Caco-2 (cell line): ENCODE data around the gene FBH1. TPM values are rescaled to one million over a fixed set of nuclear protein-coding genes. Genes with fewer than 3 reads are reported as not detected.

ENCODE experiments used
- BruUV-seq: library from RNA; stranded (reverse); fragments of 400-500 nt; replicated peaks from 2 replicates; lab custom pipeline; 2021; lab: Mats Ljungman, UMichigan
- CTCF ChIA-PET: fragments of 300-600 bp; sonication (Branson Sonifier 250); formaldehyde crosslinking; loops from one replicate; lab custom pipeline; 2022; ENCODE audit warnings: antibody characterized with exemption; lab: Charles Lee
- POLR2A ChIA-PET: fragments of 300-600 bp; sonication (Branson Sonifier 250); formaldehyde crosslinking; loops from one replicate; lab custom pipeline; 2022; ENCODE audit warnings: antibody characterized with exemption; lab: Charles Lee
- DNase-seq, 2 experiments: peaks; one replicate each; pipeline versions ENCODE4 v3.0.0 to v3.0.0-alpha.2; 2020 to 2022
- H3K27me3 ChIP-seq: replicated peaks from 2 replicates; pipeline ENCODE4 v1.6.0; 2011; ENCODE audit warnings: low read length; ENCODE audit not compliant: control insufficient read depth, insufficient read depth
- H3K36me3 ChIP-seq: 2 replicates; pipeline ENCODE4 v1.5.1; 2011; ENCODE audit warnings: low read length; ENCODE audit not compliant: control insufficient read depth, insufficient read depth
- H3K4me1 ChIP-seq: fragments of 250-450 bp; sonication (Bioruptor Pico); 2 replicates; pipeline ENCODE4 v1.5.1; 2020; ENCODE audit warnings: mild to moderate bottlenecking
- H3K4me3 ChIP-seq: 2 replicates; pipeline ENCODE4 v1.5.1; 2011; ENCODE audit warnings: low read depth, mild to moderate bottlenecking, control low read depth, low read length
- H3K9me3 ChIP-seq: fragments of 250-450 bp; sonication (Bioruptor Pico); 2 replicates; pipeline ENCODE4 v1.5.1; 2020; ENCODE audit warnings: mild to moderate bottlenecking, moderate library complexity
- H3K27ac Mint-ChIP-seq: one replicate; pipeline ENCODE4 v1.8.0; 2022; ENCODE audit warnings: mixed read lengths; ENCODE audit not compliant: unreplicated experiment
- H3K27me3 Mint-ChIP-seq: one replicate; pipeline ENCODE4 v1.8.0; 2022; ENCODE audit warnings: mixed read lengths; ENCODE audit not compliant: insufficient read depth, unreplicated experiment
- H3K36me3 Mint-ChIP-seq: one replicate; pipeline ENCODE4 v1.8.0; 2022; ENCODE audit warnings: mild to moderate bottlenecking, mixed read lengths; ENCODE audit not compliant: insufficient read depth, unreplicated experiment
- H3K4me1 Mint-ChIP-seq: one replicate; pipeline ENCODE4 v1.8.0; 2022; ENCODE audit warnings: low read depth, mixed read lengths; ENCODE audit not compliant: unreplicated experiment
- H3K4me3 Mint-ChIP-seq: one replicate; pipeline ENCODE4 v1.8.0; 2022; ENCODE audit warnings: mild to moderate bottlenecking, moderate library complexity, mixed read lengths; ENCODE audit not compliant: unreplicated experiment
- H3K9me3 Mint-ChIP-seq: one replicate; pipeline ENCODE4 v1.8.0; 2022; ENCODE audit warnings: mixed read lengths; ENCODE audit not compliant: unreplicated experiment
- CTCF ChIP-seq, 2 experiments: fragments of 200-600 bp in 1 of 2; IDR thresholded peaks; 1 replicate in 1 of 2; 2 replicates in 1 of 2; pipeline versions ENCODE4 v1.5.1 to v1.8.0; 2011 to 2022; ENCODE audit warnings: antibody characterized with exemption in 1 of 2, control low read depth in 1 of 2, inconsistent platforms in 1 of 2, low read depth in 1 of 2, low read length in 1 of 2, mild to moderate bottlenecking in 1 of 2, moderate library complexity in 1 of 2; ENCODE audit not compliant: insufficient read depth in 1 of 2, severe bottlenecking in 1 of 2, unreplicated experiment in 1 of 2
- intact Hi-C: fragments of 100-400 bp; cut with micrococcal nuclease; formaldehyde crosslinking; loops from one replicate; pipeline ENCODE4 v1.10.0; 2022; ENCODE audit not compliant: unreplicated experiment
- total RNA-seq: library from RNA; stranded (reverse); gene quantifications from 2 replicates; pipeline ENCODE4 v1.2.3, GENCODE V29; 2022

Gene FBH1
- total RNA-seq, 1 experiment from 2014 or later: 83.3 TPM

GRCh38 chr10:5971886-5972285, 81.8 kb downstream of the FBH1 start:
- BruUV-seq: no TSS peak
- no peak for TF ChIP-seq CTCF (IDR thresholded peaks at IDR 0.05; ENCODE audit: insufficient read depth in 1 of 2, low read depth in 1 of 2, low read length in 1 of 2, severe bottlenecking in 1 of 2, unreplicated experiment in 1 of 2)
- H3K4me3 ChIP-seq: no peak overlapping the region
- intact Hi-C loops: no loop called here
- ChIA-PET CTCF (no interaction called here), POLR2A (no interaction called here)
- H3K27ac Mint-ChIP-seq: no peak overlapping the region
- H3K9me3 Mint-ChIP-seq: no peaks in the 10 kb centered on the region
- no peaks in the 10 kb centered on the region for H3K36me3 Mint-ChIP-seq
- H3K4me1 Mint-ChIP-seq: no peaks in the 10 kb centered on the region
- H3K4me1 ChIP-seq: peaks cover 11% of the 10 kb centered on the region; the same call in 1 of the 2 replicates
- no peak overlapping the region for H3K4me3 Mint-ChIP-seq
- peaks cover 15% of the 10 kb centered on the region for H3K27me3 Mint-ChIP-seq
- no peaks in the 10 kb centered on the region for H3K36me3 ChIP-seq
- no peak for DNase-seq
- no peaks in the 10 kb centered on the region for H3K27me3 ChIP-seq
- H3K9me3 ChIP-seq: no peaks in the 10 kb centered on the region

GRCh38 chr10:5973069-5973468, 83.0 kb downstream of the FBH1 start:
- no peak for TF ChIP-seq CTCF (IDR thresholded peaks at IDR 0.05; ENCODE audit: insufficient read depth in 1 of 2, low read depth in 1 of 2, low read length in 1 of 2, severe bottlenecking in 1 of 2, unreplicated experiment in 1 of 2)
- POLR2A ChIA-PET: no interaction called here
- Mint-ChIP-seq H3K27me3 (peaks cover 15% of the 10 kb centered on the region), H3K4me1 (no peaks in the 10 kb centered on the region), H3K4me3 (no peak overlapping the region), H3K27ac (no peak overlapping the region), H3K36me3 (peaks cover 2% of the 10 kb centered on the region), H3K9me3 (no peaks in the 10 kb centered on the region)
- Histone ChIP-seq H3K9me3 (no peaks in the 10 kb centered on the region), H3K4me3 (no peak overlapping the region), H3K36me3 (no peaks in the 10 kb centered on the region), H3K27me3 (peaks cover under 1% of the 10 kb centered on the region), H3K4me1 (peaks cover 13% of the 10 kb centered on the region; the same call in 1 of the 2 replicates)
- BruUV-seq: no TSS peak
- CTCF ChIA-PET: no interaction called here
- intact Hi-C loops: no loop called here
- no peak for DNase-seq

- no peaks in the 10 kb centered on the region for H3K36me3 ChIP-seq
- TF ChIP-seq CTCF (IDR thresholded peaks at IDR 0.05; ENCODE audit: insufficient read depth in 1 of 2, low read depth in 1 of 2, low read length in 1 of 2, severe bottlenecking in 1 of 2, unreplicated experiment in 1 of 2): no peak
- Mint-ChIP-seq H3K4me1 (no peaks in the 10 kb centered on the region), H3K4me3 (peak overlapping the region; percentile 79), H3K27ac (no peak overlapping the region), H3K9me3 (no peaks in the 10 kb centered on the region), H3K36me3 (peaks cover 5% of the 10 kb centered on the region), H3K27me3 (peaks cover 25% of the 10 kb centered on the region)
- POLR2A ChIA-PET: no interaction called here
- peaks cover 10% of the 10 kb centered on the region; the same call in 1 of the 2 replicates for H3K4me1 ChIP-seq
- BruUV-seq: no TSS peak
- CTCF ChIA-PET: no interaction called here
- no peak overlapping the region for H3K4me3 ChIP-seq
- H3K27me3 ChIP-seq: peaks cover 3% of the 10 kb centered on the region
- intact Hi-C loops: no loop called here
- no peak for DNase-seq
- H3K9me3 ChIP-seq: no peaks in the 10 kb centered on the region
These were observed 85.8 kb downstream of the FBH1 start for GRCh38 chr10:5975641-5976473.
